HG02943 (cell line): ENCODE measurements around the gene NT5C.

Source experiments
- ATAC-seq: cut with Tn5 transposase; IDR thresholded peaks from one replicate; pipeline ENCODE4 v1.9.1; 2021; ENCODE audit warnings: mild to moderate bottlenecking, low read depth, moderate library complexity; ENCODE audit not compliant: unreplicated experiment

NT5C gene

GRCh38 chr17:75124041-75124818 is 7.3 kb downstream of the NT5C start:
- no peak for ATAC-seq

DNA sequence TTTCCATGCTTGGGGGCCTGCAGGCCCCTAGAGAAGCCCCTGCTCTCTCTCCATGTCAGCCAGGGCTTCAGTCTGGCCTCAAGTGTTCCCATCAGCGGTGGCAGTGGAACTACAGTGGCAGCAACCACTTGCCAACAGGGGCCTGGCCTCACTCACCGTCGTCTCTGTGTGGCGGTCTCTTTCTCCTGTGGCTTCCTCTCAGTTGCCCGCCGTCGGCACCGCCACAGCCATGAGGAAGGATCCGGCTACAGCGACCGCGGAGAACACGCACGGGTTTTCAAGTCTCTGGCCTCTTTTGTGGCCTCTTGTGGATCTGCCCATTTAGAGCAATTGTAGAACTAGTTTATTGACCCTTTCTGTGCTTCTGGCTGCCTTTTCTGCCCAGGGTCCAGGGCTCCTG is 13.2 kb downstream of the NT5C start:
- ATAC-seq: no peak

- no peak for ATAC-seq
These were observed 14.8 kb downstream of the NT5C start for GRCh38 chr17:75116737-75117136.

GRCh38 chr17:75115555-75115954 is 16.0 kb downstream of the NT5C start:
- no peak for ATAC-seq

DNA sequence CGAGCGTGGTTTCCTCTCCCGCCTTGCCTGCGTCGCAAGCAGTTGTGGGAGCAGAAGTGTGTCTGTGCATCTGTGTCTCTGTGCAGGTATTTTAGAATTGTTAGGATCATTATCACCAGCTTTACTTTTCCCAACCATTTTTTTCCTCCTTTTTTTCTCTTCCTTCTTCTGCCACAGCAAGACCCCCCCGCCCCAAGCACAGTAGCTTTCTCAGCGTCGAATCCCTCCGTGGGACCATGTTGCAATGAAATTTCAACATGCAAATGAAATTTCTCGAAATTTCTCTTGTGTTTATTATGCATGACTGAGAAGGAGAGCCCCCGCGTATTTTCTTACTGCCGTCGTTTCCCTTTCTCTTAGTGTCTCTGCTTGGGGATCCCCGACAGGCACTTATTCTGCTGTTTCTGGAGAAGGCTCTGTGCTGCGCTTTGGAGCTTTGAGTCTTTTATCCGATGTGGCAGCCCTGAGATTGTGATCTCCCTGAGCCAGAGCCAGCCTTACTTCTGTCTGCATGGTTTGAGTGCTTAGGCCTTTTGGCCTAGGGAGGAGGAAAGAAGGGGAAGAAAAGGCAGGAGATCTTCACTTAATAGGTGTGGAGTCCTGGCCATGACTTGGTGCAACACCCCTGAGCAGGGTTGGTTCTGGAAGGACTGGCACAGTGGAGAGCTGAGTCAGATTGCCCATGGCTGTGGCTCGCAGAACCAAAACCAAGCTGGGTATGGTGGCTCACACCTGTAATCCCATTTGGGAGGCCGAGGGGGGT is 16.8 kb downstream of the NT5C start:
- no peak for ATAC-seq

- no peak for ATAC-seq
These were observed 17.6 kb downstream of the NT5C start for GRCh38 chr17:75113798-75114551.

- ATAC-seq: no peak
These were observed 19.7 kb downstream of the NT5C start for GRCh38 chr17:75111777-75112335.

DNA sequence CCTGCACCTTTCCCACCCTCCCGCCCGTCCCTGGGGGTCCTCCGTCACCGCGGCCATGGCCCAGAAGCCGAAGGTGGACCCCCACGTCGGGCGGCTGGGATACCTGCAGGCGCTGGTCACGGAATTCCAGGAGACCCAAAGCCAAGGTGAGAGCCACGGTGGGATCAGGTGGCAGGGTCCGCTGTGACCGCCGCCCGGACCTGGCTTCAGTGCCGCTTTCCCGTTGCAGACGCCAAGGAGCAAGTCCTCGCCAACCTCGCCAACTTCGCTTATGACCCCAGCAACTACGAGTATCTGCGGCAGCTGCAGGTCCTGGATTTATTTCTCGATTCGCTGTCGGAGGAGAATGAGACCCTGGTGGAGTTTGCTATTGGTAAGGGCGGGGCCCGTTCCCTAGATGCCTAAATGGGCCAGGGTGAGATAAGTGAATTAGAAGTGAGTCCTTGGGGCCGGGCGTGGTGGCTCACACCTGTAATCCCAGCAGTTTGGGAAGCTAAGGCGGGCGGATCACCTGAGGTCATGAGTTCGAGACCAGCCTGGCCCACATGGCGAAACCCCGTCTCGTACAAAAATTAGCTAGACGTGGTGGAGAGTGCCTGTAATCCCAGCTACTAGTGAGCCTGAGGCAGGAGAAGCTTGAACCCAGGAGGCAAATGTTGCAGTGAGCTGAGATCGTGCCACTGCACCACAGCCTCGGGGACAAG is 21.2 kb downstream of the NT5C start:
- no peak for ATAC-seq

DNA sequence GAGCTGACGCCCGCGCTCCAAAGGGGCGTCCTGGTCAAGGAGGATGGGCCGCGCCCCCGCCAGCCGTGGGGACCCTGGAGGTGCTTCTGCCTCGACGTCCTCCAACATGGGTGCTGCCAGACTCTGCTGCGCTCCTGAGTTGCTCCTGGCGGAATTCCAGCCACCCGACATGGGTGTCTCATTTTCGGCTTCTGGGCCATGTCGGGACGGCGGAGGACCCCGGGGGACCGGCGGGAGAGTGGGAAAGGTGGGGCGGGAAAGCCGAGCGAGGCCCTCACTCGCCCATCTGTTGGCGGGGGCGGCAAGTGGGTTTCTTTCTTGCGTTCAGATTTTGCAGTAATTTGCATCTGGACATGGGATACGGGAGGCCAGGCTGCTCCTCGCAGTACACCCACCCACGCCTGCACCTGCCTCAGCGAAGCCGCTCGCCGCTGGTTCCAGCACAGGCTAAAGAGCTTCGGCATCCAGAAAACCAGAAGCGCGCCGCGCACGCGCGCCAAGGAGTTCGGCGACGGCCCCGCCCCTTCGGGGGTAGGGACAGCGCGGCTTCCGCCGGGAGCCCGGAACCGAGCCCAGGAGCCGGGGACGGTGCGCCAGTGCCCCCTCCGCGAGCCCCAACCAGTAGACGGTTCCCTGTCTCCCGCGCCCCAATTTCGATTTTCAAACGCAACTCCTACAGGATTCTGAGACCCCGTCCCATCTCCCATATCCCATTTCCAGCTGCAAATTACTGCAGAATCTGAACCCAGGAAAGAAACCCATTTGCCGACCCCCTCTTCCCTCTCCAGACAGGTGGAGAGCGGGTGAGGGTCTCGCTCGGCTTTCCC is 21.9 kb downstream of the NT5C start, which contains the start of gene ARMC7:
TSS of gene ARMC7 (plus strand) at position 563 of the 827 bp plus-strand sequence. CDS start 320 bp downstream, outside the sequence.
- no peak for ATAC-seq

DNA sequence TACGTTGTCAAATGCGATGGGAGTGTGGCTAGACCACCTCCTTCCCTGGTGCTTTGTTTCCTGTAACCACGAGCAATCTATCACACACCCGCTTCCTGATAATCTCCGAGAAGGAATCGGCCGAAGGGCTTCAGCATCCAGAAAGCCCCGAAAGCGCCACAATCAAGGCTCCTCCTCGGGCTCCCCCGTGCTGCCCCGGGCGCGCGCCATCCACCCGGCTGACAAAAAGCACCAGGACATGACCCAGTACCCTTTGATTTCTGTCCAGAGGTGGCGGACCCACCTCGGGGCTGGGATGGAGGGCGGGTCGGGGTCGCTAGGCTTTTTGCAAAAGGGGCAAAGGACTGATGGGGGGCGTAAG is 22.5 kb downstream of the NT5C start:
- no peak for ATAC-seq

- no peak for ATAC-seq
These were observed 23.3 kb downstream of the NT5C start for GRCh38 chr17:75108193-75108592.

DNA sequence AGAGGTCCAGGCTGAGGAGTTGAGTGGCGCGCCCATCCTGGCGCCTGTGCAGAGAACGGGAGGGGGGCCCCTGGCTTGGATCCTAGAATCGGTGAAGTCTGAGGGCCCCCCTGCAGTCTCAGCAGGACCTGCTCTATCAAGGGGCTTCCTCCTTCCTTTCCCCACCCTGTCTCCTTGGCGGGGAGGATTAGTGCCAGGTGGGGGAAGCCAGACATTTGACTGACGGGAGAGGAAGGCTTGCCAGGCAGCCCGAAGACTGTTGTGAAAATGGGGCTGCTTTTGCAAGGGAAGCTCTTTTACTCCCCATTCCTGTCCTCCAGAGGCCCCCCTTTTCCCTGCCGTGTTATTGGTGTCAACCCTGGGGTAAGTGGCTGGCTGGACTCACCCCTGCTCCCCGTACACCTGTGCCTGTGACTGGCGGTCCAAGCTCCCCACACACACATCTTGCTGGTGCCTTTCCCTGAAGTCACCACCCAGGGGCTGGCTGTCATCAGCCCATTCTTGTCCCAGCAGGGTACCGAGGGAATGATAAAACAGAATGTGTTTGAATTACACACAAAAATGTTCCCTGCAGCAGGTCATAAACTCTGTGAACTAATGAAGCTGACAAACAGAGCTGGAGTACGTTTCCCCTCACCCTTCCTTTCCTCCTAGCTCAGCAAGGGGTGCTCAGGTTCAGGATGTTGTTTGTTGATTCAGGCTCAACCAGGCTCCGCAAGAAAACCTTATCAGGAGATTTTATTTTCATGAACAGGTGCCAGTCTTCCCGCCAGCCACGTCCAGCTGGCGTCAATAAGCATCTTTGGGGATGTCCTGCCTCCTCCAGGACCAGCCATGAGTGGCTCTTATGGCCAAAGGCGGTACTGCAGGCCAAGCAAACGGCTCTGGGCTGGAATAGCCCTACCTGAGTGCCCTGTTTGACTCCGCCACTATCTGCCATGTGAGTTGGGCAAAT is 26.1 kb downstream of the NT5C start:
- no peak for ATAC-seq

- ATAC-seq: no peak
These were observed 27.7 kb downstream of the NT5C start for GRCh38 chr17:75103601-75104554.

- no peak for ATAC-seq
These were observed 29.1 kb downstream of the NT5C start for GRCh38 chr17:75102385-75102821.

DNA sequence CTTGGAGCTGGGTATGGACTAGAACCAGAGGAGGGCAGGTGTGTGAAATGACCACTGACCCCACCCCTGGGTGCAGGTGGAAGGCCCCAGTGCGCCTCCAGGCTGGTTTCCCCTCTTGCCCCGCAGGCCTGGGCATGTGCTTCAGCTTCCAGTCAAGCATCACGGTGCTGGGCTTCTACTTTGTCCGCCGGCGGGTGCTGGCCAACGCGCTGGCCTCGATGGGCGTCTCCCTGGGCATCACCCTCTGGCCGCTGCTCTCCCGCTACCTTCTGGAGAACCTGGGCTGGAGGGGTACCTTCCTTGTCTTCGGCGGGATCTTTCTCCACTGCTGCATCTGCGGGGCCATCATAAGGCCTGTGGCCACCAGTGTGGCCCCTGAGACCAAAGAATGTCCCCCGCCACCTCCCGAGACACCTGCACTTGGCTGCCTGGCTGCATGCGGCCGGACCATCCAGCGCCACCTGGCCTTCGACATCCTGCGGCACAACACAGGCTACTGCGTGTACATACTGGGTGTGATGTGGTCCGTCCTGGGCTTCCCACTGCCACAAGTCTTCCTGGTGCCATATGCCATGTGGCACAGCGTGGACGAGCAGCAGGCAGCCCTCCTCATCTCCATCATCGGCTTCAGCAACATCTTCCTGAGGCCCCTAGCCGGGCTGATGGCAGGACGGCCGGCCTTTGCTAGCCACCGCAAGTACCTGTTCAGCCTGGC is 31.5 kb downstream of the NT5C start:
- no peak for ATAC-seq

DNA sequence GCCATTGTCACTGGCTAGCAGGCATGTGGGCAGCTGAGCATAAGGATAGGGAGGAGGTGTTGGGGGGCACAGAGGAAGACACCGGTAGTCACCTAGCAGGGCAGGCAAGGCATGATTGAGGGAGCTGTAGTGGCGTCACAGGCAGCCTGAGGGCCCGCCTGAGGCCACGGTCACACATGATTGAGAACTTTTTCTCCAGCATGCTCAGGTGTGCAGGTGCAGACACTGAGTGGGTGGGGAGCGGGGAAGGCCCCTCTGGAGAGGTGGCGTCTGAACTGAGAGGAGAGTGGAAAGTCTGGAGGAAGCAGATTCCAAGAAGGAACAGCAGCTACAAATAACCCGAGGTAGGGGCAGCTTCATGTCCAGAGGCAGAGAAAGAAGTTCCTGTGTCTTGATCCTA is 32.7 kb downstream of the NT5C start:
- no peak for ATAC-seq

DNA sequence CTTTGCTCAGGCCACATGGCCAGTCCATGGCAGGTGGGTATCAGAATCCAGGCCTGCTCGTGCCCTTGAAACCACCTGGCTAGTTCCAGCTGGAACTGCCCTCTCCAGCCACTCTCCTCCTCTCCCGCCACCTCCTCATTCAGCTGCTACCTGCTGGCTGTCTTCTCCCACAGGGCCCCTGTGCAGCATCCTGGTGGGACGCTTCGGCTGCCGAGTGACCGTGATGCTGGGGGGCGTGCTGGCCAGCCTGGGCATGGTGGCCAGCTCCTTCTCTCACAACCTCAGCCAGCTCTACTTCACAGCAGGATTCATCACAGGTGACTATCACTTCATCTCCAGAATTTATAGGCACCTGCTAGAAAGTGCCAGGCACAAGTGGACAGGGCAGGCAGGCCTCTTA is 33.7 kb downstream of the NT5C start:
- ATAC-seq: no peak
